ENCODE data around the gene USP46. TPM values are rescaled to one million over a fixed set of nuclear protein-coding genes. Genes with fewer than 3 reads are reported as not detected.

USP46 gene
- total and polyA plus RNA-seq, 10 donors: 1.2 to 17.1 (median 9.1) TPM

GRCh38 chr4:52612341-52612740, 46.8 kb downstream of the USP46 start:
- H3K4me3 ChIP-seq: no peak overlapping the region
- TF ChIP-seq, protein P1, sequence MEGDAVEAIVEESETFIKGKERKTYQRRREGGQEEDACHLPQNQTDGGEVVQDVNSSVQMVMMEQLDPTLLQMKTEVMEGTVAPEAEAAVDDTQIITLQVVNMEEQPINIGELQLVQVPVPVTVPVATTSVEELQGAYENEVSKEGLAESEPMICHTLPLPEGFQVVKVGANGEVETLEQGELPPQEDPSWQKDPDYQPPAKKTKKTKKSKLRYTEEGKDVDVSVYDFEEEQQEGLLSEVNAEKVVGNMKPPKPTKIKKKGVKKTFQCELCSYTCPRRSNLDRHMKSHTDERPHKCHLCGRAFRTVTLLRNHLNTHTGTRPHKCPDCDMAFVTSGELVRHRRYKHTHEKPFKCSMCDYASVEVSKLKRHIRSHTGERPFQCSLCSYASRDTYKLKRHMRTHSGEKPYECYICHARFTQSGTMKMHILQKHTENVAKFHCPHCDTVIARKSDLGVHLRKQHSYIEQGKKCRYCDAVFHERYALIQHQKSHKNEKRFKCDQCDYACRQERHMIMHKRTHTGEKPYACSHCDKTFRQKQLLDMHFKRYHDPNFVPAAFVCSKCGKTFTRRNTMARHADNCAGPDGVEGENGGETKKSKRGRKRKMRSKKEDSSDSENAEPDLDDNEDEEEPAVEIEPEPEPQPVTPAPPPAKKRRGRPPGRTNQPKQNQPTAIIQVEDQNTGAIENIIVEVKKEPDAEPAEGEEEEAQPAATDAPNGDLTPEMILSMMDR (IDR thresholded peaks at IDR 0.05 in 8 of 11, conservative IDR thresholded peaks at IDR 0.05 in 3 of 11): no peak
- no peak for TF ChIP-seq POLR2AphosphoS5 (IDR thresholded peaks at IDR 0.05)
- no peak for TF ChIP-seq POLR2A (IDR thresholded peaks at IDR 0.05)
- H3K27me3 ChIP-seq (replicated peaks in 1 of 7): no peaks in the 10 kb centered on the region
- H3K4me1 ChIP-seq: no peaks in the 10 kb centered on the region
- 85 to 100% (median 100%) methylated on average over 1 of the region's 1 CpG for WGBS, 5 donors
- H3K9me3 ChIP-seq: no peaks in the 10 kb centered on the region
- intact Hi-C loops (cut with DNase I; ENCODE audit: low total_unique reads): no loop called here
- peaks cover 0 to 47% (median 5%) of the 10 kb centered on the region in 6 donors for H3K36me3 ChIP-seq
- H3K27ac ChIP-seq: no peak overlapping the region
- no peak for DNase-seq

DNA sequence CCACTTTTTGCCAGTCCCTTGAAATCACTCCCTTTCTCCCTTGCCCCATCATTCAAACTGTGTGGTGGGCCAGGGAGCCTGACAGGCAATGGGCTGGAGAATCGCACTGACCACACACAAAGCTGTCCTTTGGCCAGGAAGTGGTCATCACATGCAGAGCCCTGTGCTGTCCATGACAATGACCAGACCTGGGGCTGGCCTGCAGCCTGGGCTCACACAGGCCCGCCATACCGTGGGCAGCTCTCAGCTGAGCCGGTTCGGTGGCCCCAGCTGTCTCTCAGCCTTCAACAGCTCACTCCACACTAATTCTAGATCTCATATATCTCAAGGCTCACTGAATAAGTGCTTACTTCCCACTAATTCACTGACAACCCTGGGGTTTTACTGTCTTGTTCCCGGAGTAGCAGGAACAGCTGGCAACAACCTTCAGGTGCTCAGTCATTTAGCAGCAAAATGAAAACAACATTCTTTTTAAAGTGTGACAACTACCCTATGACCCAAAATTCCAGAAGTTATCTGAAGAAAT, 48.0 kb downstream of the USP46 start:
- intact Hi-C loops (cut with DNase I; ENCODE audit: low total_unique reads): no loop called here

DNA sequence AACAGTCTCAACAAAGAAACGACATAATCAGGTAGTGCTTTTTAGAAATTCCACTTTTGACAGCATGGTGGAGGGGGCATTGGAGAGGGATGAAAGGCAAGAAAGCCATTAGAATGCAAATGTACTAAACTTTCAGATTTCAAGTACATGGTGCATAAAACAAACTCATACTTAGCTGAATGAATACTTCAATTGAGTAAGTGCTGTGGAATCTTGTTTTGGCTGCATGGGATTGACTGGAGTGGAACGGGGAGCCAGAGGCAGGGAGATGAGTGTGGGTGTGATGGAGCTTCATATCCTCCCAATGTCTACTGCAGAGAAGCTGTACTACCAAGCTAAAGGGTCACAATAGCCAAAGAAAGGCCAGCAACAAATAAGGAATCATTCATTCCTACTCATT, 52.4 kb downstream of the USP46 start:
- TF ChIP-seq POLR2AphosphoS5 (IDR thresholded peaks at IDR 0.05) (no peak), POLR2A (IDR thresholded peaks at IDR 0.05) (no peak)
- TF ChIP-seq, protein P1 (IDR thresholded peaks at IDR 0.05 in 8 of 11, conservative IDR thresholded peaks at IDR 0.05 in 3 of 11): no peak

More for the DNA sequence above, 48.0 kb downstream of the USP46 start:
- Histone ChIP-seq H3K4me3 (no peak overlapping the region), H3K27ac (no peak overlapping the region), H3K36me3 (peaks cover 0 to 60% (median 5%) of the 10 kb centered on the region in 6 donors), H3K4me1 (no peaks in the 10 kb centered on the region), H3K27me3 (replicated peaks in 1 of 7) (no peaks in the 10 kb centered on the region), H3K9me3 (no peaks in the 10 kb centered on the region)
- TF ChIP-seq, protein P1 (IDR thresholded peaks at IDR 0.05 in 8 of 11, conservative IDR thresholded peaks at IDR 0.05 in 3 of 11): no peak
- TF ChIP-seq POLR2A (IDR thresholded peaks at IDR 0.05): no peak
- TF ChIP-seq POLR2AphosphoS5 (IDR thresholded peaks at IDR 0.05): no peak
- DNase-seq: no peak
- WGBS, 5 donors: 92 to 96% (median 94%) methylated on average over 6 of the region's 6 CpGs

GRCh38 chr4:52606040-52606439, 53.1 kb downstream of the USP46 start:
- intact Hi-C loops (cut with DNase I; ENCODE audit: low total_unique reads): no loop called here
- peaks cover 0 to 93% (median 17%) of the 10 kb centered on the region in 6 donors for H3K36me3 ChIP-seq
- no peaks in the 10 kb centered on the region for H3K27me3 ChIP-seq (replicated peaks in 1 of 7)
- 91 to 100% (median 95%) methylated on average over 2 of the region's 2 CpGs for WGBS, 5 donors
- no peak for DNase-seq
- H3K27ac ChIP-seq: no peak overlapping the region
- no peak overlapping the region for H3K4me3 ChIP-seq
- no peaks in the 10 kb centered on the region for H3K9me3 ChIP-seq
- no peaks in the 10 kb centered on the region for H3K4me1 ChIP-seq
- TF ChIP-seq POLR2AphosphoS5 (IDR thresholded peaks at IDR 0.05) (no peak), POLR2A (IDR thresholded peaks at IDR 0.05) (no peak)
- TF ChIP-seq, protein P1 (IDR thresholded peaks at IDR 0.05 in 8 of 11, conservative IDR thresholded peaks at IDR 0.05 in 3 of 11): no peak

More for the DNA sequence above, 52.4 kb downstream of the USP46 start:
- WGBS, 5 donors: 89 to 95% (median 94%) methylated on average over 2 of the region's 2 CpGs
- DNase-seq: no peak
- intact Hi-C loops (cut with DNase I; ENCODE audit: low total_unique reads): no loop called here
- H3K27me3 ChIP-seq (replicated peaks in 1 of 7): no peaks in the 10 kb centered on the region
- no peaks in the 10 kb centered on the region for H3K4me1 ChIP-seq
- H3K9me3 ChIP-seq: no peaks in the 10 kb centered on the region
- H3K27ac ChIP-seq: no peak overlapping the region
- H3K4me3 ChIP-seq: no peak overlapping the region
- peaks cover 0 to 88% (median 13%) of the 10 kb centered on the region in 6 donors for H3K36me3 ChIP-seq

Measured in spleen (tissue), 11 donors.